MM.1S (cell line): ENCODE measurements around the gene RNASE8.

ENCODE experiments used
- DNase-seq: peaks from one replicate; pipeline ENCODE4 v3.0.0-alpha.2; 2015
- H2AFZ ChIP-seq: fragments of 300-600 bp; sonication (generic); 2 replicates; pipeline ENCODE4 v1.6.0; 2016; ENCODE audit warnings: antibody characterized with exemption, low read length
- H3F3A ChIP-seq: fragments of 300-600 bp; sonication (generic); 2 replicates; pipeline ENCODE4 v1.6.1; 2016; ENCODE audit warnings: mild to moderate bottlenecking, antibody characterized with exemption, low read length, moderate library complexity, mixed read lengths; ENCODE audit not compliant: insufficient read depth
- H3K27ac ChIP-seq: fragments of 300-600 bp; sonication (generic); 2 replicates; pipeline ENCODE4 v1.5.1; 2016; ENCODE audit warnings: mild to moderate bottlenecking, low read length
- H3K27me3 ChIP-seq: fragments of 300-600 bp; sonication (generic); replicated peaks from 2 replicates; pipeline ENCODE4 v1.6.0; 2016; ENCODE audit warnings: low read length; ENCODE audit not compliant: insufficient read depth
- H3K36me3 ChIP-seq: fragments of 300-600 bp; sonication (generic); replicated peaks from 2 replicates; pipeline ENCODE4 v1.6.1; 2016; ENCODE audit warnings: mild to moderate bottlenecking, low read length, mixed read lengths; ENCODE audit not compliant: insufficient read depth
- H3K4me1 ChIP-seq: fragments of 300-600 bp; sonication (generic); 2 replicates; pipeline ENCODE4 v1.6.1; 2016; ENCODE audit warnings: low read length, mixed read lengths
- H3K4me2 ChIP-seq: fragments of 300-600 bp; sonication (generic); 2 replicates; pipeline ENCODE4 v1.6.0; 2016; ENCODE audit warnings: low read depth, low read length
- H3K4me3 ChIP-seq: fragments of 300-600 bp; sonication (generic); 2 replicates; pipeline ENCODE4 v1.5.1; 2016; ENCODE audit warnings: low read length, mixed read lengths
- H3K79me2 ChIP-seq: fragments of 300-600 bp; sonication (generic); 2 replicates; pipeline ENCODE4 v1.6.1; 2016; ENCODE audit warnings: mixed run types, low read length, mixed read lengths
- H3K9ac ChIP-seq: fragments of 300-600 bp; sonication (generic); 2 replicates; pipeline ENCODE4 v1.6.1; 2016; ENCODE audit warnings: low read length, mixed read lengths
- H3K9me2 ChIP-seq: fragments of 300-600 bp; sonication (generic); replicated peaks from 2 replicates; pipeline ENCODE4 v1.6.1; 2016; ENCODE audit warnings: mild to moderate bottlenecking, low read length, mixed read lengths; ENCODE audit not compliant: insufficient read depth
- H3K9me3 ChIP-seq: fragments of 300-600 bp; sonication (generic); replicated peaks from 2 replicates; pipeline ENCODE4 v1.6.1; 2016; ENCODE audit warnings: mild to moderate bottlenecking, low read length, mixed read lengths; ENCODE audit not compliant: insufficient read depth
- H4K20me1 ChIP-seq: fragments of 300-600 bp; sonication (generic); 2 replicates; pipeline ENCODE4 v1.6.1; 2016; ENCODE audit warnings: mild to moderate bottlenecking, low read length, moderate library complexity, mixed read lengths; ENCODE audit not compliant: insufficient read depth
- EZH2 ChIP-seq: fragments of 300-600 bp; sonication (generic); optimal IDR thresholded peaks from 2 replicates; pipeline ENCODE3; 2017; ENCODE audit warnings: low read depth, mild to moderate bottlenecking, antibody characterized with exemption, low read length, mixed read lengths
- EZH2phosphoT487 ChIP-seq: fragments of 300-600 bp; sonication (generic); IDR thresholded peaks from 2 replicates; pipeline ENCODE4 v1.6.1; 2018; ENCODE audit warnings: antibody characterized with exemption, low read length
- TF ChIP-seq, protein P1 (sequence below): fragments of 300-600 bp; sonication (generic); IDR thresholded peaks from 2 replicates; pipeline ENCODE4 v1.5.1; 2016; ENCODE audit warnings: antibody characterized with exemption, low read length, mixed read lengths

The RNASE8 gene

DNA sequence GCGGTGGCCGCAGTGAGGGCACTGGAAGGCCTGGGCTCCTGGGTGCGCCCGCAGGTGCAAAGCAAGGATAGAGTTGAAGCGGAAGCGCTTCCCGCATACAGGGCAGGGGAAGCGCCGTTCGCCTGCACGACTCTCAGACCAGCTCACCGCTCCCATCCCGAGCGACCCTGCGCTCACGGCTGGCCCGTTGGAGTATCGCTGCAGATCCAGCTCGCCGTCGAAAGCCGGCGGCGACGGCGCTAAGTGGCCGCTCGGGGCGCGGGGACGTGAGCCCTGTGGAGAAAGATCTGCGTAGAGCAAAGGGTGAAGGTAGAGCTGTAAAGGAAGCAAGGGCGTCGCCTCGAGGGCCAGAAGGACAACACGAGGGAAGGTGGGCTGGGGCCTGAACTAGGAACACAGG lies 35.4 kb downstream of the RNASE8 start:
- no peaks in the 10 kb centered on the region for H4K20me1 ChIP-seq
- H3K4me2 ChIP-seq = 0 out of 2 replicates have a peak overlapping the region, but pooled peaks have one; percentile 15
- H3K9me2 ChIP-seq = no peaks in the 10 kb centered on the region
- H3K79me2 ChIP-seq = no peaks in the 10 kb centered on the region
- no peaks in the 10 kb centered on the region for H3K4me1 ChIP-seq
- H3K9ac ChIP-seq = no peak overlapping the region
- H3K9me3 ChIP-seq = no peaks in the 10 kb centered on the region
- TF ChIP-seq, protein P1, sequence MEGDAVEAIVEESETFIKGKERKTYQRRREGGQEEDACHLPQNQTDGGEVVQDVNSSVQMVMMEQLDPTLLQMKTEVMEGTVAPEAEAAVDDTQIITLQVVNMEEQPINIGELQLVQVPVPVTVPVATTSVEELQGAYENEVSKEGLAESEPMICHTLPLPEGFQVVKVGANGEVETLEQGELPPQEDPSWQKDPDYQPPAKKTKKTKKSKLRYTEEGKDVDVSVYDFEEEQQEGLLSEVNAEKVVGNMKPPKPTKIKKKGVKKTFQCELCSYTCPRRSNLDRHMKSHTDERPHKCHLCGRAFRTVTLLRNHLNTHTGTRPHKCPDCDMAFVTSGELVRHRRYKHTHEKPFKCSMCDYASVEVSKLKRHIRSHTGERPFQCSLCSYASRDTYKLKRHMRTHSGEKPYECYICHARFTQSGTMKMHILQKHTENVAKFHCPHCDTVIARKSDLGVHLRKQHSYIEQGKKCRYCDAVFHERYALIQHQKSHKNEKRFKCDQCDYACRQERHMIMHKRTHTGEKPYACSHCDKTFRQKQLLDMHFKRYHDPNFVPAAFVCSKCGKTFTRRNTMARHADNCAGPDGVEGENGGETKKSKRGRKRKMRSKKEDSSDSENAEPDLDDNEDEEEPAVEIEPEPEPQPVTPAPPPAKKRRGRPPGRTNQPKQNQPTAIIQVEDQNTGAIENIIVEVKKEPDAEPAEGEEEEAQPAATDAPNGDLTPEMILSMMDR = no peak
- TF ChIP-seq EZH2 (no peak), EZH2phosphoT487 (no peak)
- H3F3A ChIP-seq = no peaks in the 10 kb centered on the region
- no peak overlapping the region for H3K4me3 ChIP-seq
- H2AFZ ChIP-seq = no peak overlapping the region
- H3K27ac ChIP-seq = no peak overlapping the region
- no peak for DNase-seq
- H3K36me3 ChIP-seq = no peaks in the 10 kb centered on the region
- H3K27me3 ChIP-seq = no peaks in the 10 kb centered on the region

- no peaks in the 10 kb centered on the region for H3K36me3 ChIP-seq
- no peaks in the 10 kb centered on the region for H3K4me1 ChIP-seq
- no peak overlapping the region for H3K4me2 ChIP-seq
- H3K4me3 ChIP-seq = no peak overlapping the region
- H3K79me2 ChIP-seq = no peaks in the 10 kb centered on the region
- no peaks in the 10 kb centered on the region for H4K20me1 ChIP-seq
- no peaks in the 10 kb centered on the region for H3K9me2 ChIP-seq
- H2AFZ ChIP-seq = no peak overlapping the region
- H3K9me3 ChIP-seq = no peaks in the 10 kb centered on the region
- no peak for DNase-seq
- no peaks in the 10 kb centered on the region for H3K27me3 ChIP-seq
- TF ChIP-seq EZH2phosphoT487 (no peak), EZH2 (no peak)
- TF ChIP-seq, protein P1 = no peak
- H3K27ac ChIP-seq = no peak overlapping the region
- no peak overlapping the region for H3K9ac ChIP-seq
- no peaks in the 10 kb centered on the region for H3F3A ChIP-seq
Observed at GRCh38 chr14:21093769-21094681, 36.4 kb downstream of the RNASE8 start.

DNA sequence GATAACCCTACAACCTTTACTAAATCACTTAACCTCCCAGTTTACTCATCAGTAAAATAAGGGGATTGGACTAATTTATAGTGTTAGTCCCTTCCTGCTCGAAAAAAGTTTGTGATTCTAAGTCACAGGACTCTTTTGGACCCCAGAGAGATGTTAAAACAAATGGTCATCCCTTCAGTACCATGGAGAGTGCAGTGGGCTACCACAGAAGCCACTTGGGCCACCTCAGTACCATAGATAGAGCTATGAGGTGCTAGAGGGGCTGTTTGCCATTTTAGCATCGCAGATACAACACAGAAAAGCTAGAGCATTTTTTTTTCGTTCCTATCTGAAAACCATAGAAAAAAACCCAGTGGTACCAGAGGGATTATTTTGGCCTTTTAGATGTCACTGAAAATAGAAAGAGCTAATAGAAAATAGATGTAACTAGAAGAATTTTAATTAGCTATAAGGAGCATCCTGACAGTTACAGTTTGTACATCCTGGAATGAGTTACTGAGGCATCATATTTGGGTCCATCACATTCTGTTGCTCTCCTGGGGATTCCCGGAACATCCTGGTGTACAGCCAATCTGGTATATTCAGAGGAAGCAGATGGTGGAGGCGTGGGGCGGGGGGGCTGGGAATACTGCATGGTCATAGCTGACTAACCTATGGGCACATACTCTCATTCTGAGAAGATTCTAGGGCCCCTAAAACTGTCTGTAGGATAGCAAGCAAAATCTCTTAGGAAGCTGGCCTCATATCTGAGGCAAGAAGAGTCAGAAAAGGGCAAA lies 38.0 kb downstream of the RNASE8 start:
- H3K4me2 ChIP-seq = no peak overlapping the region
- no peak overlapping the region for H3K9ac ChIP-seq
- H2AFZ ChIP-seq = no peak overlapping the region
- H3K9me2 ChIP-seq = no peaks in the 10 kb centered on the region
- no peak for TF ChIP-seq EZH2phosphoT487
- TF ChIP-seq EZH2 = no peak
- TF ChIP-seq, protein P1 = no peak
- no peak overlapping the region for H3K4me3 ChIP-seq
- H3K27me3 ChIP-seq = no peaks in the 10 kb centered on the region
- H3K27ac ChIP-seq = no peak overlapping the region
- H3F3A ChIP-seq = no peaks in the 10 kb centered on the region
- H3K36me3 ChIP-seq = no peaks in the 10 kb centered on the region
- no peaks in the 10 kb centered on the region for H3K9me3 ChIP-seq
- peaks cover 7% of the 10 kb centered on the region; the same call in 1 of the 2 replicates for H3K4me1 ChIP-seq
- no peaks in the 10 kb centered on the region for H3K79me2 ChIP-seq
- H4K20me1 ChIP-seq = no peaks in the 10 kb centered on the region
- no peak for DNase-seq
